ENCODE results near the gene PCNX2.

The PCNX2 gene

DNA sequence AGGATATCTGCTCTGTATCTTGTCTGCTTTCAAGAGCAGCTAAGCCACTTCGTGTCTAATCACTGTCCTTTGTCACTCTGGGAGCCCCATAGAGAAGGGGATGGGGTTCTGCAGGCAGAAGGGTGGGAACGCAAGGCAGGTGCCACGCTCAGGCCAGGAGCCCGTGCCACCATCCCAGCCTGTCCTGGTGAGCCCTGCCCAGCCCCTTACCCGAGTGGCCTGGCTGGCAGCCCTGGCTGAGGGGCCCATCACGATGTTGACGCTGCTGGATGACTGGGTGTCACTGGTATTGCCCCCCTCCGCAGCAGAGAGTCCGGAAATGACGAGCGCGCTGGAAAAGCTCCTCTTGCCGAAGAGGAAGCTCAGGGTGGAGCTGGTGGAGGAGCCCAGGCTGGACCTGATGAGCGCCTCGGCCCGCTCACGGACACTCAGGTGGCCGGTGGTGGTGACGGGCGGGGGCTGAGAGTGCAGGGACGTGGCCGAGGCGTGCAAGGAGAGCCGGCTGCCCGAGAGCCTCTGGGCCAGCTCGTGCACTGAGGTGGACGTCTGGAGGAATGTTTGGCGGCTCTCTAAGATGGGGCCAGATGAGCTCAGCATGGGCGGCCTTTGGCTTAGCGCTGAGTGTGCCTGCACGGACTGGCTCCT is 309.5 kb downstream of the PCNX2 start:
- Histone ChIP-seq H3K4me1 (ENCODE audit: insufficient read depth, insufficient read length) (peaks cover 6% of the 10 kb centered on the region), H3K36me3 (ENCODE audit: insufficient read depth, insufficient read length, low read length) (peaks cover 32% of the 10 kb centered on the region), H3K4me3 (ENCODE audit: insufficient read length, low read depth) (no peak overlapping the region), H3K9me3 (ENCODE audit: insufficient read depth, low read length) (no peaks in the 10 kb centered on the region), H3K27me3 (ENCODE audit: insufficient read depth, insufficient read length) (no peaks in the 10 kb centered on the region), H3K9ac (ENCODE audit: insufficient read length, low read depth) (no peak overlapping the region)
- TF ChIP-seq ZNF274 (IDR thresholded peaks at IDR 0.05; ENCODE audit: low read depth, low read length), result no peak
- TF ChIP-seq SUZ12 (IDR thresholded peaks at IDR 0.05; ENCODE audit: extremely low read depth, insufficient read depth, insufficient read length), result no peak
- TF ChIP-seq YY1 (IDR thresholded peaks at IDR 0.05; ENCODE audit: insufficient read depth, insufficient read length), result no peak
- DNase-seq (ENCODE audit: low read depth, low spot score), result no peak

- peaks cover 28% of the 10 kb centered on the region for H3K36me3 ChIP-seq (ENCODE audit: insufficient read depth, insufficient read length, low read length)
- no peak for TF ChIP-seq ZNF274 (IDR thresholded peaks at IDR 0.05; ENCODE audit: low read depth, low read length)
- no peak for TF ChIP-seq YY1 (IDR thresholded peaks at IDR 0.05; ENCODE audit: insufficient read depth, insufficient read length)
- no peak for TF ChIP-seq SUZ12 (IDR thresholded peaks at IDR 0.05; ENCODE audit: extremely low read depth, insufficient read depth, insufficient read length)
- H3K27me3 ChIP-seq (ENCODE audit: insufficient read depth, insufficient read length), result no peaks in the 10 kb centered on the region
- no peak overlapping the region for H3K4me3 ChIP-seq (ENCODE audit: insufficient read length, low read depth)
- DNase-seq (ENCODE audit: low read depth, low spot score), result no peak
- H3K9ac ChIP-seq (ENCODE audit: insufficient read length, low read depth), result no peak overlapping the region
- H3K9me3 ChIP-seq (ENCODE audit: insufficient read depth, low read length), result no peaks in the 10 kb centered on the region
- peaks cover 6% of the 10 kb centered on the region for H3K4me1 ChIP-seq (ENCODE audit: insufficient read depth, insufficient read length)
Observed at GRCh38 chr1:232984577-232985425, 310.7 kb downstream of the PCNX2 start.

GRCh38 chr1:232983817-232984567 is 311.5 kb downstream of the PCNX2 start:
- Histone ChIP-seq H3K9ac (ENCODE audit: insufficient read length, low read depth) (no peak overlapping the region), H3K9me3 (ENCODE audit: insufficient read depth, low read length) (no peaks in the 10 kb centered on the region), H3K27me3 (ENCODE audit: insufficient read depth, insufficient read length) (no peaks in the 10 kb centered on the region), H3K4me1 (ENCODE audit: insufficient read depth, insufficient read length) (peaks cover 6% of the 10 kb centered on the region), H3K4me3 (ENCODE audit: insufficient read length, low read depth) (no peak overlapping the region), H3K36me3 (ENCODE audit: insufficient read depth, insufficient read length, low read length) (peaks cover 35% of the 10 kb centered on the region)
- DNase-seq (ENCODE audit: low read depth, low spot score), result no peak
- no peak for TF ChIP-seq YY1 (IDR thresholded peaks at IDR 0.05; ENCODE audit: insufficient read depth, insufficient read length)
- no peak for TF ChIP-seq SUZ12 (IDR thresholded peaks at IDR 0.05; ENCODE audit: extremely low read depth, insufficient read depth, insufficient read length)
- TF ChIP-seq ZNF274 (IDR thresholded peaks at IDR 0.05; ENCODE audit: low read depth, low read length), result no peak

- no peaks in the 10 kb centered on the region for H3K9me3 ChIP-seq (ENCODE audit: insufficient read depth, low read length)
- TF ChIP-seq SUZ12 (IDR thresholded peaks at IDR 0.05; ENCODE audit: extremely low read depth, insufficient read depth, insufficient read length) (no peak), ZNF274 (IDR thresholded peaks at IDR 0.05; ENCODE audit: low read depth, low read length) (no peak), YY1 (IDR thresholded peaks at IDR 0.05; ENCODE audit: insufficient read depth, insufficient read length) (no peak)
- peaks cover 6% of the 10 kb centered on the region for H3K4me1 ChIP-seq (ENCODE audit: insufficient read depth, insufficient read length)
- no peak for DNase-seq (ENCODE audit: low read depth, low spot score)
- H3K27me3 ChIP-seq (ENCODE audit: insufficient read depth, insufficient read length), result no peaks in the 10 kb centered on the region
- H3K9ac ChIP-seq (ENCODE audit: insufficient read length, low read depth), result no peak overlapping the region
- no peak overlapping the region for H3K4me3 ChIP-seq (ENCODE audit: insufficient read length, low read depth)
- peaks cover 39% of the 10 kb centered on the region for H3K36me3 ChIP-seq (ENCODE audit: insufficient read depth, insufficient read length, low read length)
Observed at GRCh38 chr1:232983375-232983774, 312.1 kb downstream of the PCNX2 start.

- H3K27me3 ChIP-seq (ENCODE audit: insufficient read depth, insufficient read length), result no peaks in the 10 kb centered on the region
- peaks cover 6% of the 10 kb centered on the region for H3K4me1 ChIP-seq (ENCODE audit: insufficient read depth, insufficient read length)
- H3K9me3 ChIP-seq (ENCODE audit: insufficient read depth, low read length), result no peaks in the 10 kb centered on the region
- no peak for TF ChIP-seq SUZ12 (IDR thresholded peaks at IDR 0.05; ENCODE audit: extremely low read depth, insufficient read depth, insufficient read length)
- no peak for TF ChIP-seq ZNF274 (IDR thresholded peaks at IDR 0.05; ENCODE audit: low read depth, low read length)
- no peak for TF ChIP-seq YY1 (IDR thresholded peaks at IDR 0.05; ENCODE audit: insufficient read depth, insufficient read length)
- peaks cover 47% of the 10 kb centered on the region for H3K36me3 ChIP-seq (ENCODE audit: insufficient read depth, insufficient read length, low read length)
- no peak for DNase-seq (ENCODE audit: low read depth, low spot score)
- H3K4me3 ChIP-seq (ENCODE audit: insufficient read length, low read depth), result no peak overlapping the region
- H3K9ac ChIP-seq (ENCODE audit: insufficient read length, low read depth), result no peak overlapping the region
Observed at GRCh38 chr1:232982238-232982944, 313.1 kb downstream of the PCNX2 start.

DNA sequence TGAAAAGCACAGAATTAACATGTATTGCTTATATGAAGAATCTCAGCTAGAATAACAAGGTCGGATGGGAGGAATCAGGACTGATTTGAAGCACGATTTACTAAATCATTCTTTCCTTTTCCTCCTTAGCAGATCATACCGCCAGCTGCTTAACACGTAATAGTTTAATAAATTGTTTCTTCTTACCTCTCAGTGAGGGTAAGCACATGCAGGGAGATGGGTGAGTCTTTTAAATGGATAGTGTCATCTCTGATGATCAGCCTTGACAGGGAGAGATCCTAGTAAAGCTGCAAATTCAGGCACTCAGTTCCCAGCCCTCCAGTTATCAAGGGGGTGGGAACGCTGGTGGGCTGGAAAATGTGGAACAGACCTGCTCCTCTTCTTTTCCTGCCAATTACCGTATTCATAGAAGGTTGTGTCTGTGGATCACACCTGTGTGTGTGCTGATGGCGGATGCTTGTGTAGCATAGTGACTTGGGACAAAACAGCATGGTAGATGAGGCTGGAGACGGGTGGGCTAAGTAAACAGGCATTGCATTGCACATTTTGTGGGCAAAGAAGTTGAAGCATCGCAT is 314.5 kb downstream of the PCNX2 start:
- Histone ChIP-seq H3K9me3 (ENCODE audit: insufficient read depth, low read length) (no peaks in the 10 kb centered on the region), H3K36me3 (ENCODE audit: insufficient read depth, insufficient read length, low read length) (peaks cover 57% of the 10 kb centered on the region), H3K4me1 (ENCODE audit: insufficient read depth, insufficient read length) (peaks cover 6% of the 10 kb centered on the region), H3K9ac (ENCODE audit: insufficient read length, low read depth) (no peak overlapping the region), H3K27me3 (ENCODE audit: insufficient read depth, insufficient read length) (no peaks in the 10 kb centered on the region), H3K4me3 (ENCODE audit: insufficient read length, low read depth) (no peak overlapping the region)
- TF ChIP-seq SUZ12 (IDR thresholded peaks at IDR 0.05; ENCODE audit: extremely low read depth, insufficient read depth, insufficient read length) (no peak), ZNF274 (IDR thresholded peaks at IDR 0.05; ENCODE audit: low read depth, low read length) (no peak), YY1 (IDR thresholded peaks at IDR 0.05; ENCODE audit: insufficient read depth, insufficient read length) (no peak)
- DNase-seq (ENCODE audit: low read depth, low spot score), result no peak
